ENCODE results near the gene OR10K2. TPM values are rescaled to one million over a fixed set of nuclear protein-coding genes. Genes with fewer than 3 reads are reported as not detected.

The OR10K2 gene
- not detected for total RNA-seq
- not detected for polyA plus RNA-seq
- long read RNA-seq, donor 1, partial matches to known transcripts, result 0 of 1 reads
- long read RNA-seq, donor 1, other reads (novel, unspliced or antisense), result 0 of 1 reads
- long read RNA-seq, donor 2, result 0 reads
- long read RNA-seq, donor 3, result 0 reads
- long read RNA-seq, donor 4, result 0 reads
- long read RNA-seq, donor 5, result 0 reads
- long read RNA-seq, donor 6, result 0 reads
- long read RNA-seq, donor 7, result 0 reads
- long read RNA-seq, donor 8, result 0 reads
- long read RNA-seq, donor 9, partial matches to known transcripts, result 0 of 2 reads
- long read RNA-seq, donor 9, other reads (novel, unspliced or antisense), result 0 of 2 reads
- long read RNA-seq, donor 10, result 0 reads

- Histone ChIP-seq H3K36me3 (no peaks in the 10 kb centered on the region), H3K27me3 (no peaks in the 10 kb centered on the region), H3K9me3 (peaks cover 0 to 16% (median 2%) of the 10 kb centered on the region in 4 donors), H3K27ac (no peak within 1 kb of the TSS), H3K4me1 (no peaks in the 10 kb centered on the region), H3K4me3 (no peak within 1 kb of the TSS)
- 60 to 91% (median 84%) methylated on average over 1 of the region's 1 CpG for WGBS, 5 donors
- DNase-seq, result no peak
- TF ChIP-seq, protein P1, sequence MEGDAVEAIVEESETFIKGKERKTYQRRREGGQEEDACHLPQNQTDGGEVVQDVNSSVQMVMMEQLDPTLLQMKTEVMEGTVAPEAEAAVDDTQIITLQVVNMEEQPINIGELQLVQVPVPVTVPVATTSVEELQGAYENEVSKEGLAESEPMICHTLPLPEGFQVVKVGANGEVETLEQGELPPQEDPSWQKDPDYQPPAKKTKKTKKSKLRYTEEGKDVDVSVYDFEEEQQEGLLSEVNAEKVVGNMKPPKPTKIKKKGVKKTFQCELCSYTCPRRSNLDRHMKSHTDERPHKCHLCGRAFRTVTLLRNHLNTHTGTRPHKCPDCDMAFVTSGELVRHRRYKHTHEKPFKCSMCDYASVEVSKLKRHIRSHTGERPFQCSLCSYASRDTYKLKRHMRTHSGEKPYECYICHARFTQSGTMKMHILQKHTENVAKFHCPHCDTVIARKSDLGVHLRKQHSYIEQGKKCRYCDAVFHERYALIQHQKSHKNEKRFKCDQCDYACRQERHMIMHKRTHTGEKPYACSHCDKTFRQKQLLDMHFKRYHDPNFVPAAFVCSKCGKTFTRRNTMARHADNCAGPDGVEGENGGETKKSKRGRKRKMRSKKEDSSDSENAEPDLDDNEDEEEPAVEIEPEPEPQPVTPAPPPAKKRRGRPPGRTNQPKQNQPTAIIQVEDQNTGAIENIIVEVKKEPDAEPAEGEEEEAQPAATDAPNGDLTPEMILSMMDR (IDR thresholded peaks at IDR 0.05), result no peak
- TF ChIP-seq POLR2A (IDR thresholded peaks at IDR 0.05) (no peak), POLR2AphosphoS5 (IDR thresholded peaks at IDR 0.05) (no peak), EP300 (IDR thresholded peaks at IDR 0.05) (no peak)
- intact Hi-C loops (cut with DNase I; ENCODE audit: low total_unique reads), result no loop called here
Observed at GRCh38 chr1:158426137-158426536, at the start of gene OR10K2. Gene OR10K2 (minus strand): TSS chr1:158426237. CDS start chr1:158420866, 5,371 bp downstream.

DNA sequence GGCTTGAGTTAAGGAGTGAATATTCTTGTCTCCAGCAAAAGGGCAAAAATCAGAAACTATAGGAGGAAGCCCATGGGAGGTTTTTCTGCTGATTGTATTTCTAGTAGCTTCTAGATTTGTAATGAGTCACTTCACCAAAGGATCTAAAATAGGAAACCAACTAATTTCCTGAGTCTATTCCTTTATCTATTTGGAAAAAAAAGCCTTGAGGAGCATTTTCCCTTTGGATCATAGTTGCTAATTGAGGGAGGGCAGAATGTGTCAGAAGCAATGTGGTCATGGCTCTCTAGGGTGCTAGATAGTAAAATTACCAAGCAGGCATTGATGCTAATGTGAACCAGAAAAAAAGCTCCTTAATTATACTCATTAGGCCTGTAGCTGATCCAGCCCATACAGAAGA, 45.9 kb upstream of the OR10K2 start, which contains the start of gene OR10R2:
Gene OR10R2 (plus strand): TSS at position 301 of the 400 bp plus-strand sequence. CDS start 106 bp downstream, outside the sequence.
- H3K9me3 ChIP-seq, result no peaks in the 10 kb centered on the region
- intact Hi-C loops (cut with DNase I; ENCODE audit: low total_unique reads), result no loop called here
- no peaks in the 10 kb centered on the region for H3K36me3 ChIP-seq
- H3K27ac ChIP-seq, result no peak within 1 kb of the TSS
- no peak within 1 kb of the TSS for H3K4me3 ChIP-seq
- TF ChIP-seq POLR2AphosphoS5 (IDR thresholded peaks at IDR 0.05), result no peak
- TF ChIP-seq, protein P1 (IDR thresholded peaks at IDR 0.05), result no peak
- TF ChIP-seq POLR2A (IDR thresholded peaks at IDR 0.05), result no peak
- TF ChIP-seq EP300 (IDR thresholded peaks at IDR 0.05), result no peak
- H3K4me1 ChIP-seq, result no peaks in the 10 kb centered on the region
- no peaks in the 10 kb centered on the region for H3K27me3 ChIP-seq
- no peak for DNase-seq

DNA sequence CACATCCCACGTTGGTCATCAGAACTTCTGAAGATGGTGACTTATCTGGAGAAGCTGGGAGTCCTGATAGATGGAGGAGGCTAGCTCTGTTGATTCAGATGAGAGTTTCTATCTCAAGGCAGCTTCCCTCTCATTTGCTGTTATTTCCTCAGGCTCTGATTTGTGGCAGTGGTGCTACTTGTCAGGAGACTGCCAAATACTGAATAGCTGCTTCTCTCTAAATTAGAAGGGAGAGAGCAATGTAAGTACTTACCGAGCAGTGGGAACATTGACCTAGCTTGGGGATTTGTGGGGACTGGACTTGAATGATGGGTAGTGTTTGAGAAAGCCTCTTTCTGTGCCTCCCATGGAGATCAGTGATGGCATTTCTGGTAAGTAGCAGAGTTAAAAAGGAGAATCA, 35.5 kb upstream of the OR10K2 start, which contains the start of gene OR10K1:
Gene OR10K1 (plus strand): TSS at position 301 of the 400 bp plus-strand sequence. CDS start 3,728 bp downstream, outside the sequence.
- intact Hi-C loops (cut with DNase I; ENCODE audit: low total_unique reads), result no loop called here
- TF ChIP-seq EP300 (IDR thresholded peaks at IDR 0.05), result no peak
- TF ChIP-seq POLR2AphosphoS5 (IDR thresholded peaks at IDR 0.05), result no peak
- TF ChIP-seq, protein P1 (IDR thresholded peaks at IDR 0.05), result no peak
- no peak for TF ChIP-seq POLR2A (IDR thresholded peaks at IDR 0.05)
- no peaks in the 10 kb centered on the region for H3K27me3 ChIP-seq
- no peak within 1 kb of the TSS for H3K27ac ChIP-seq
- no peaks in the 10 kb centered on the region for H3K9me3 ChIP-seq
- no peaks in the 10 kb centered on the region for H3K36me3 ChIP-seq
- no peak within 1 kb of the TSS for H3K4me3 ChIP-seq
- no peak for DNase-seq
- 54 to 63% (median 56%) methylated on average over 2 of the region's 2 CpGs for WGBS, 5 donors
- H3K4me1 ChIP-seq, result no peaks in the 10 kb centered on the region

DNA sequence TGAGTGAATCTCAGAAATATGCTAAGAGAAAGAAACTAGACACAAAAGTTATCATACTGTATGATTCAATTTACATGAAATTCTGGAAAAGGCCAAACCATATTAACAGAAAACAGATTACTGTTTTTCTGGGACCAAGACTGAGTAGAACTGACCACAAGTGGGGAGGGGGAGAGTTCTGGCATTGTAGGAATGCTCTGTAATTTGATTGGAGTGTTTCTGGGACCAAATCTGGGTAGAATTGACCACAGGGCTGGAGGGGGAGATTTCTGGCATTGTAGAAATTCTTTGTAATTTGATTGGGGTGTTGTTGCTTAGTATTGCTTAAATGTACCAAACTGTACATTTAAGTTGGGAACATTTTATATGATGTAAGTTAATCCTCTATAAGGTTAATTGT, 32.2 kb upstream of the OR10K2 start:
- Histone ChIP-seq H3K27ac (no peak overlapping the region), H3K27me3 (no peaks in the 10 kb centered on the region), H3K36me3 (no peaks in the 10 kb centered on the region), H3K4me1 (no peaks in the 10 kb centered on the region), H3K4me3 (no peak overlapping the region), H3K9me3 (peaks cover 0 to 6% (median 0%) of the 10 kb centered on the region in 4 donors)
- TF ChIP-seq POLR2AphosphoS5 (IDR thresholded peaks at IDR 0.05), result no peak
- no peak for TF ChIP-seq EP300 (IDR thresholded peaks at IDR 0.05)
- TF ChIP-seq, protein P1 (IDR thresholded peaks at IDR 0.05), result no peak
- TF ChIP-seq POLR2A (IDR thresholded peaks at IDR 0.05), result no peak
- intact Hi-C loops (cut with DNase I; ENCODE audit: low total_unique reads), result no loop called here
- DNase-seq, result no peak
